ENCODE measurements around the gene SLC29A3. TPM values are rescaled to one million over a fixed set of nuclear protein-coding genes. Genes with fewer than 3 reads are reported as not detected.

SLC29A3 gene
- total RNA-seq, 2 donors from 2014 or later = 1.8 to 2.9 TPM

DNA sequence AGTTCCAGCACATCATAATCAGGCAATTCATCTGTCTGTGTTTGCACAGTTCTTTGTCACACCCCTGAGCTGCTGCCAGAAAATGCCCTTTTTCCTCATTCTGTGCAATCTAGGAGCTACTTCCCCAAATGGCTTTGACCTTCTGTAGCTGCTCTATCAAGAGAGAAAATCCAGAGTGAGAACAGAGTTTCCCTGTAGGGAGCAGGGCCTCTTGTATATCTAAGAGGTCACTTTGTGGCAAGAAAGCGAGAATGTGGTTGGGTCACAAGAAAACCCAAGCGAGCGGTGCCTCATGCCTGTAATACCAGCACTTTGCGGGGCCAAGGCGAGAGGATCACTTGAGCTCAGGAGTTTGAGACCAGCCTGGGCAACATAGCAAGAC lies 24.3 kb downstream of the SLC29A3 start:
- TF ChIP-seq, protein P1, sequence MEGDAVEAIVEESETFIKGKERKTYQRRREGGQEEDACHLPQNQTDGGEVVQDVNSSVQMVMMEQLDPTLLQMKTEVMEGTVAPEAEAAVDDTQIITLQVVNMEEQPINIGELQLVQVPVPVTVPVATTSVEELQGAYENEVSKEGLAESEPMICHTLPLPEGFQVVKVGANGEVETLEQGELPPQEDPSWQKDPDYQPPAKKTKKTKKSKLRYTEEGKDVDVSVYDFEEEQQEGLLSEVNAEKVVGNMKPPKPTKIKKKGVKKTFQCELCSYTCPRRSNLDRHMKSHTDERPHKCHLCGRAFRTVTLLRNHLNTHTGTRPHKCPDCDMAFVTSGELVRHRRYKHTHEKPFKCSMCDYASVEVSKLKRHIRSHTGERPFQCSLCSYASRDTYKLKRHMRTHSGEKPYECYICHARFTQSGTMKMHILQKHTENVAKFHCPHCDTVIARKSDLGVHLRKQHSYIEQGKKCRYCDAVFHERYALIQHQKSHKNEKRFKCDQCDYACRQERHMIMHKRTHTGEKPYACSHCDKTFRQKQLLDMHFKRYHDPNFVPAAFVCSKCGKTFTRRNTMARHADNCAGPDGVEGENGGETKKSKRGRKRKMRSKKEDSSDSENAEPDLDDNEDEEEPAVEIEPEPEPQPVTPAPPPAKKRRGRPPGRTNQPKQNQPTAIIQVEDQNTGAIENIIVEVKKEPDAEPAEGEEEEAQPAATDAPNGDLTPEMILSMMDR (IDR thresholded peaks at IDR 0.05) = no peak
- Histone ChIP-seq H3K27ac (no peak overlapping the region), H3K27me3 (no peaks in the 10 kb centered on the region), H3K9me3 (no peaks in the 10 kb centered on the region), H3K4me3 (no peak overlapping the region), H3K36me3 (no peaks in the 10 kb centered on the region), H3K4me1 (no peaks in the 10 kb centered on the region)
- no peak for DNase-seq (ENCODE audit: low spot score)

GRCh38 chr10:71344154-71344925 lies 25.3 kb downstream of the SLC29A3 start:
- H3K27ac ChIP-seq = no peak overlapping the region
- H3K27me3 ChIP-seq = no peaks in the 10 kb centered on the region

GRCh38 chr10:71344993-71345480 lies 26.0 kb downstream of the SLC29A3 start:
- Histone ChIP-seq H3K36me3 (no peaks in the 10 kb centered on the region), H3K27me3 (no peaks in the 10 kb centered on the region), H3K27ac (no peak overlapping the region), H3K4me1 (no peaks in the 10 kb centered on the region), H3K9me3 (no peaks in the 10 kb centered on the region), H3K4me3 (no peak overlapping the region)
- TF ChIP-seq, protein P1 (IDR thresholded peaks at IDR 0.05) = no peak
- no peak for DNase-seq (ENCODE audit: low spot score)

More at GRCh38 chr10:71344154-71344925, 25.3 kb downstream of the SLC29A3 start:
- H3K4me1 ChIP-seq = no peaks in the 10 kb centered on the region
- DNase-seq (ENCODE audit: low spot score) = no peak
- no peaks in the 10 kb centered on the region for H3K36me3 ChIP-seq
- H3K9me3 ChIP-seq = no peaks in the 10 kb centered on the region
- TF ChIP-seq, protein P1 (IDR thresholded peaks at IDR 0.05) = no peak
- H3K4me3 ChIP-seq = no peak overlapping the region

DNA sequence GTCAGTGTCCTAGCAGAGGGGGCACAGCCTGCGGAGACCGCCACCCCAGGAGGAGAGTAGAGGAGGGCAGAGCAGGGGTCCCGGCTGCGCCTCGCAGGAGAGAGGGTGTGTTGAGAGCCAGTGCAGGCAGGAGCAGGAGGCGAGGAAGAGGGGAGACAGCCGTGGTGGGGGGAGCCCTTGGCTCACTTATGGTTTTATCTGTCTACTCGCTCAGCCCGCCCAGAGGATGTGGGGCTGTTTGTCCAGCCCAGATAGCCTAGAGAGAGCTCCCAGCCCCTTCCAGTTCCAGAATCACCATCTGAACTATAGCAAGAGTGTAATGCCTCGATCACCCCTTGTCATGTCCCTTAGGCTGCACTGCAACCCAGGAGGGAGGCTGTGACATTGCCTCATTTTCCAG lies 26.6 kb downstream of the SLC29A3 start:
- no peak for DNase-seq (ENCODE audit: low spot score)
- H3K9me3 ChIP-seq = no peaks in the 10 kb centered on the region
- H3K27me3 ChIP-seq = no peaks in the 10 kb centered on the region
- H3K36me3 ChIP-seq = no peaks in the 10 kb centered on the region
- TF ChIP-seq, protein P1 (IDR thresholded peaks at IDR 0.05) = no peak
- H3K4me3 ChIP-seq = no peak overlapping the region
- no peak overlapping the region for H3K27ac ChIP-seq
- no peaks in the 10 kb centered on the region for H3K4me1 ChIP-seq

DNA sequence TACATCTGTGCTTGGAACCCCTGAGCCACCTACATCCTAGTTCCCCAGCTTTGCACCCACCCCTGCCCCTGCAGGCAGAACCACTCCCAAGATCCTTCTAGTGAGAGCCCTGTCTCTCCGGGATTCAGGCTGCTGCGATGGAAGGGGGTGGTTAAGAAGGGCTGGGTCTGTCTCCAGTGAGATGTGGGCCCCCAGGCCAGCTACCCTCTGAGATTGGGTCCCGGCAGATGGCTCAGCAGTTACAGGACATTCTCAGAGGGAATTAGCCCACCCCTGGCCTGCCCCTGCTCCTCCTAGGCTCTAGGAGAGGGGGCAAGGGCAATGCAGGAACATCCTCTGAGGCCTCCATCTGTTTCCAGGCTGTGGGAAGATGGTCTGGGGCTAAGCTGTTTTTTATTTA lies 27.7 kb downstream of the SLC29A3 start:
- TF ChIP-seq, protein P1 (IDR thresholded peaks at IDR 0.05) = no peak
- no peaks in the 10 kb centered on the region for H3K4me1 ChIP-seq
- no peak overlapping the region for H3K27ac ChIP-seq
- DNase-seq (ENCODE audit: low spot score) = no peak
- H3K4me3 ChIP-seq = no peak overlapping the region
- no peaks in the 10 kb centered on the region for H3K27me3 ChIP-seq
- H3K9me3 ChIP-seq = no peaks in the 10 kb centered on the region
- H3K36me3 ChIP-seq = no peaks in the 10 kb centered on the region
